Measurements from ENCODE around the gene YWHAG.
"Not testable (repeated sequence)": the region's sequence is repeated elsewhere in the genome, so short reads cannot be mapped to it uniquely, and the experiment has no call there.

YWHAG gene

DNA sequence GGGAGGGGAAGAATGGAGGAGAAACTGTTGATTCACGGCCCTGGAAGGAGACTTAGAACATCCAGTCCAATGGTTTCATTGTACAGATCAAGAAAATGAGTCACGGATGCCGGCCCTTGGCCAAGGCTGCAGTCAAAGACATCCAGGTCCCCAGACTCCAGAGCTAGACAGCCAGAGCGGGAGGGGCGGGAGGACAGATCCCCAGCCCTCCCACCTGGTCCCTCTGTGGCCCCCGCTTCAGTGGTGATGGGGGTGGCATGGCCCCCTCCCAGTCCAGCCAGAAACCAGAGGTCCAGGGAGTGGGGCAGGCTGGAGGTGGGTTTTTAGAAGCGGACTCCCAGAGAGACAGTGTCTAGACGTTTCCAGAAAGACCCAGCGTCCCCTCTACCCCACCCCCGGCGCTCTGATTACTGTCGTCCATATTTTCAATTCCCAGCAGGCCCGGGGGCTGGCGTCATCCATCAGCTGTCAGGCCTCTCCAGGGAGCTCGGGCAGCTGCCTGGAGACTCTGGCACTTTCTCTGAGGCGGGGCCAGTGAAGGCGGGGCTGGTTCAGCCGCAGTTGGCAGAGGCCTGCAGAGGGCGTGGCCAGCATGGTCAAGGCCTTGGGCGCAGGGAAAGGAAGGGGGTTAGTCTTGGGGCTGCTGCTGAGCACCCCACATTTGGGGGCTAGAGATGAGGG, 64.3 kb downstream of the YWHAG start:
- H4K20me1 ChIP-seq (ENCODE audit: insufficient read depth, low read length), result no peaks in the 10 kb centered on the region
- no peaks in the 10 kb centered on the region for H3K9me2 ChIP-seq (ENCODE audit: low read depth, low read length)
- H2AFZ ChIP-seq (ENCODE audit: low read length), result no peak overlapping the region
- H3K79me2 ChIP-seq (ENCODE audit: insufficient read depth, low read length), result no peaks in the 10 kb centered on the region
- H3K27ac ChIP-seq (ENCODE audit: low read depth, low read length, poor library complexity, severe bottlenecking), result no peak overlapping the region
- no peak overlapping the region for H3K4me3 ChIP-seq (ENCODE audit: low read depth, low read length, poor library complexity, severe bottlenecking)
- 0 out of 2 replicates have a peak overlapping the region, but pooled peaks have one; percentile 20 for H3K4me2 ChIP-seq (ENCODE audit: low read length)
- H3K4me1 ChIP-seq (ENCODE audit: insufficient read depth, low read length, severe bottlenecking), result peaks cover 7% of the 10 kb centered on the region
- peaks cover 15% of the 10 kb centered on the region for H3K27me3 ChIP-seq (ENCODE audit: insufficient read depth, low read length)
- H3K36me3 ChIP-seq (ENCODE audit: insufficient read depth, low read length), result no peaks in the 10 kb centered on the region
- no peaks in the 10 kb centered on the region for H3K9me3 ChIP-seq (ENCODE audit: low read length)
- no peak overlapping the region for H3K9ac ChIP-seq (ENCODE audit: low read length)
- H3F3A ChIP-seq (ENCODE audit: insufficient read depth, low read length), result no peaks in the 10 kb centered on the region
- TF ChIP-seq, protein P1, sequence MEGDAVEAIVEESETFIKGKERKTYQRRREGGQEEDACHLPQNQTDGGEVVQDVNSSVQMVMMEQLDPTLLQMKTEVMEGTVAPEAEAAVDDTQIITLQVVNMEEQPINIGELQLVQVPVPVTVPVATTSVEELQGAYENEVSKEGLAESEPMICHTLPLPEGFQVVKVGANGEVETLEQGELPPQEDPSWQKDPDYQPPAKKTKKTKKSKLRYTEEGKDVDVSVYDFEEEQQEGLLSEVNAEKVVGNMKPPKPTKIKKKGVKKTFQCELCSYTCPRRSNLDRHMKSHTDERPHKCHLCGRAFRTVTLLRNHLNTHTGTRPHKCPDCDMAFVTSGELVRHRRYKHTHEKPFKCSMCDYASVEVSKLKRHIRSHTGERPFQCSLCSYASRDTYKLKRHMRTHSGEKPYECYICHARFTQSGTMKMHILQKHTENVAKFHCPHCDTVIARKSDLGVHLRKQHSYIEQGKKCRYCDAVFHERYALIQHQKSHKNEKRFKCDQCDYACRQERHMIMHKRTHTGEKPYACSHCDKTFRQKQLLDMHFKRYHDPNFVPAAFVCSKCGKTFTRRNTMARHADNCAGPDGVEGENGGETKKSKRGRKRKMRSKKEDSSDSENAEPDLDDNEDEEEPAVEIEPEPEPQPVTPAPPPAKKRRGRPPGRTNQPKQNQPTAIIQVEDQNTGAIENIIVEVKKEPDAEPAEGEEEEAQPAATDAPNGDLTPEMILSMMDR (IDR thresholded peaks at IDR 0.05; ENCODE audit: low read length), result no peak
- no peak for TF ChIP-seq EZH2 (IDR thresholded peaks at IDR 0.05; ENCODE audit: borderline replicate concordance, low read length)

DNA sequence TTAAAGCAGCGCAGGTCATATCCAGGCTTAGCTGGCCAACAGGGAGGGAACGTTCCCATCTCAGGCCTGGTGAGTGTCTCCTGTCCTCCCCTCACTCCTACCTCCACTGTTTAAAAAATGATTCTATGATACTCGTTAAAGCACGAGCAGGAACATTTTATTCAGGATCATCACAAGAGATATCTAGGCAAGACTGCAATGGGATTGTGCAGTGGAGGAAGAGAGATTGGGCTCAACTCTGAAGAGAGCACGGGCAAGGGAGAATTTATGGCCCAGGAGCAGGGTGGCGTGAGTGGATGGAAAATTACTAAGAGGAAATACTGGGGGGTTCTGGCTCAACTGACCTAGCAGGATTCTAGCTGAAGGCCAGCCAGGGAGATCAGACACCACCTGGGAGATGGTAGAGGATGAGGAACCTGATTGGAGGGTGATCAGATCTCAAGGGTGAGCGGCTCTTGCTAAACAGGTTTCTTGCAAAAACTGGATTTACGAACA, 65.3 kb downstream of the YWHAG start:
- H2AFZ ChIP-seq (ENCODE audit: low read length), result no peak overlapping the region
- peaks cover 7% of the 10 kb centered on the region for H3K4me1 ChIP-seq (ENCODE audit: insufficient read depth, low read length, severe bottlenecking)
- H4K20me1 ChIP-seq (ENCODE audit: insufficient read depth, low read length), result no peaks in the 10 kb centered on the region
- H3F3A ChIP-seq (ENCODE audit: insufficient read depth, low read length), result no peaks in the 10 kb centered on the region
- no peak overlapping the region for H3K27ac ChIP-seq (ENCODE audit: low read depth, low read length, poor library complexity, severe bottlenecking)
- peaks cover 15% of the 10 kb centered on the region for H3K27me3 ChIP-seq (ENCODE audit: insufficient read depth, low read length)
- H3K4me2 ChIP-seq (ENCODE audit: low read length), result no peak overlapping the region
- no peaks in the 10 kb centered on the region for H3K9me3 ChIP-seq (ENCODE audit: low read length)
- TF ChIP-seq, protein P1 (IDR thresholded peaks at IDR 0.05; ENCODE audit: low read length), result no peak
- no peak for TF ChIP-seq EZH2 (IDR thresholded peaks at IDR 0.05; ENCODE audit: borderline replicate concordance, low read length)
- H3K79me2 ChIP-seq (ENCODE audit: insufficient read depth, low read length), result no peaks in the 10 kb centered on the region
- no peaks in the 10 kb centered on the region for H3K9me2 ChIP-seq (ENCODE audit: low read depth, low read length)
- H3K4me3 ChIP-seq (ENCODE audit: low read depth, low read length, poor library complexity, severe bottlenecking), result no peak overlapping the region
- H3K9ac ChIP-seq (ENCODE audit: low read length), result no peak overlapping the region
- no peaks in the 10 kb centered on the region for H3K36me3 ChIP-seq (ENCODE audit: insufficient read depth, low read length)

DNA sequence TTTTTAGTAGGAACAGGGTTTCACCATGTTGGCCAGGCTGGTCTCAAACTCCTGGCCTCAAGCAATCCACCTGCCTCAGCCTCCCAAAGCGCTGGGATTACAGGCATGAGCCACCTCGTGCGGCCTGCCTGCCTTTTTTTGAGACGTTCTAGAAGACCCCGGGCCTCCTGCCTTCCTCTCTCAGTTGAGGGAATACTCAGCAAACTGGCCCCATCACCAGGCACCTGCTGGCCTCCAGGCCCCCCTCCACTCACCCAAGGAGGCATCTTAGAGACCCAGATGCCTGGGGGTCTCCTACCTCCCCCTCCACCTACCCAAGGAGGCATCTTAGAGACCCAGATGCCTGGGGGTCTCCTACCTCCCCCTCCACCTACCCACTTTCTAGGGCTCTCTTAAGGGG, 65.9 kb downstream of the YWHAG start:
- not testable (repeated sequence) for H3K36me3 ChIP-seq (ENCODE audit: insufficient read depth, low read length); H3F3A ChIP-seq (ENCODE audit: insufficient read depth, low read length); H3K9me3 ChIP-seq (ENCODE audit: low read length); H4K20me1 ChIP-seq (ENCODE audit: insufficient read depth, low read length); H2AFZ ChIP-seq (ENCODE audit: low read length); H3K27ac ChIP-seq (ENCODE audit: low read depth, low read length, poor library complexity, severe bottlenecking); H3K4me2 ChIP-seq (ENCODE audit: low read length); H3K79me2 ChIP-seq (ENCODE audit: insufficient read depth, low read length); H3K9ac ChIP-seq (ENCODE audit: low read length); H3K4me1 ChIP-seq (ENCODE audit: insufficient read depth, low read length, severe bottlenecking); H3K4me3 ChIP-seq (ENCODE audit: low read depth, low read length, poor library complexity, severe bottlenecking); H3K9me2 ChIP-seq (ENCODE audit: low read depth, low read length)
- peaks cover 15% of the 10 kb centered on the region for H3K27me3 ChIP-seq (ENCODE audit: insufficient read depth, low read length)

DNA sequence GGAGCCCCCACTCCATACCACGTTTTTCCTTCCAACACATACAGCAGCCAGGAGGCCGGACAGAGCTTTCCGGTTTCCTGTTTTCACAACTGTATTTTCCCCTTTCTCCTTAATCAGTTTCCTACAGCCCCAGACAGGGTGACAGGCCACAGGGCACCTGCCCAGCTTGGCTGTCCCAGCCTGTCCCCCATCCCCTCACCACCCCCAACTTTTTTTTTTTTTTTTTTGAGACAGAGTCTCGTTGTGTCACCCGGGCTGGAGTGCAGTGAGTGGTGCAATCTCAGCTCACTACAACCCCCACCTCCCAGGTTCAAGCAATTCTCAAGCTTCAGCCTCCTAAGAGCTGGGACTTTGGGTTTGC, 66.6 kb downstream of the YWHAG start:
- Histone ChIP-seq H3K27ac (ENCODE audit: low read depth, low read length, poor library complexity, severe bottlenecking) (no peak overlapping the region), H3K27me3 (ENCODE audit: insufficient read depth, low read length) (peaks cover 12% of the 10 kb centered on the region; the same call in 1 of the 2 replicates), H3K4me3 (ENCODE audit: low read depth, low read length, poor library complexity, severe bottlenecking) (no peak overlapping the region), H3K9me2 (ENCODE audit: low read depth, low read length) (no peaks in the 10 kb centered on the region), H3F3A (ENCODE audit: insufficient read depth, low read length) (no peaks in the 10 kb centered on the region), H3K79me2 (ENCODE audit: insufficient read depth, low read length) (no peaks in the 10 kb centered on the region), H3K4me2 (ENCODE audit: low read length) (no peak overlapping the region), H3K9me3 (ENCODE audit: low read length) (no peaks in the 10 kb centered on the region), H3K4me1 (ENCODE audit: insufficient read depth, low read length, severe bottlenecking) (peaks cover 7% of the 10 kb centered on the region), H2AFZ (ENCODE audit: low read length) (no peak overlapping the region), H3K9ac (ENCODE audit: low read length) (no peak overlapping the region), H4K20me1 (ENCODE audit: insufficient read depth, low read length) (no peaks in the 10 kb centered on the region), H3K36me3 (ENCODE audit: insufficient read depth, low read length) (no peaks in the 10 kb centered on the region)
- TF ChIP-seq EZH2 (IDR thresholded peaks at IDR 0.05; ENCODE audit: borderline replicate concordance, low read length), result no peak
- TF ChIP-seq, protein P1 (IDR thresholded peaks at IDR 0.05; ENCODE audit: low read length), result no peak
